ENCODE results near the gene MGP.

Gene MGP

GRCh38 chr12:14833336-14833735 lies 52.3 kb downstream of the MGP start:
- DNase-seq (ENCODE audit: low read depth, low spot score): no peak
- no peak for TF ChIP-seq CTCF (IDR thresholded peaks at IDR 0.05; ENCODE audit: low read depth, low read length)
- in situ Hi-C loops (cut with HindIII; ENCODE audit: low sequenced_read_pairs): no loop called here
- H3K4me3 ChIP-seq (ENCODE audit: low read depth, low read length): no peak overlapping the region

Measured in astrocyte of the spinal cord (primary cell).